ENCODE measurements around the gene RPL15.
A peak's percentile ranks its signal among the peaks of the same experiment; 100 is the strongest.
"Not testable (repeated sequence)": the region's sequence is repeated elsewhere in the genome, so short reads cannot be mapped to it uniquely, and the experiment has no call there.

The RPL15 gene

DNA sequence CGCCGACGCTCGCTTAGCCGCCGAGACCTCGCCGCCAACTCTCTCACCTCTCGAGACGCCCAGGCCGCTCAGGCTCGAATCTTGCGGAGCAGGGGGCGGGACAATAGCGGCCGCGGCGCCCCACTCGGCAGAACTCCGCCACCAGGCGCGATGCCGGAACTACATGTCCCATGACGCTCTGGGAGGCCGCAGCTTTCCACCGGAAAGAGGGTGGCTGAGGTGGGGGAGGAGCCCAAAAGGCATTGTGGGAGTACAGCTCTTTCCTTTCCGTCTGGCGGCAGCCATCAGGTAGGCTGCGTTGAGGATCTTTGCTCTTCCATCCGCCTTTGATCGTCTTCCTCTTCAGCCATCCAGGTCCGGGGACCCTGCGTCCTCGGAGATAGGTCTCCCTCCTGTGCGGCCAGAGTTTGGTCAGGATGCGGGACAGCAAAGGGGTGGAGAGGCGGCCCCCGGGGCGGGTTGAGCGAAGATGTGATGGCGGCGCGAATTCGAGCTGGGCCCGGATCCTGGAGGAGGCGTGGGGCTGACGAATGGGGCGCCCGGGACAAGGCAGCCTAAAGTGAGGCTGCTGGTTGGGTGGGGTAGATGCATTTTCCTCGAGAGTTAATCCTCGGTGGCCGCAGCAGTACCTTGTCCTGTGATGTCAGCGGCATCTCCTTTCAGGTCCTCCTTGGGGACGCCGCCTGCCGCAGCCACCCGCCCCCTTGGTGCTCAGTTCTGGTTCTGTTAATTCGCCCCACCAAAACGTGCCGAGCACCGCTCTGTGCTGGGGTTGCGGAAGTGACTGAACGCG lies at the start of gene RPL15, which contains the start of gene NKIRAS1:
RPL15 (plus strand) TSS at position 247 of the 793 bp plus-strand sequence. CDS start 728 bp downstream, outside the sequence.
NKIRAS1 (minus strand) TSS at position 105 of the 793 bp plus-strand sequence. CDS start 6,086 bp downstream, outside the sequence.
- DNase-seq (ENCODE audit: insufficient read length, low spot score) (peak; percentile 95), FAIRE-seq (peak; percentile 83)

GRCh38 chr3:23867400-23867799 lies 49.5 kb upstream of the RPL15 start:
- FAIRE-seq (no peak), DNase-seq (ENCODE audit: insufficient read length, low spot score) (no peak)

GRCh38 chr3:23867838-23868237 lies 49.1 kb upstream of the RPL15 start:
- no peak for FAIRE-seq

GRCh38 chr3:23869977-23870662 lies 46.8 kb upstream of the RPL15 start:
- FAIRE-seq (no peak), DNase-seq (ENCODE audit: insufficient read length, low spot score) (no peak)

More at GRCh38 chr3:23867838-23868237, 49.1 kb upstream of the RPL15 start:
- DNase-seq (ENCODE audit: insufficient read length, low spot score): no peak

DNA sequence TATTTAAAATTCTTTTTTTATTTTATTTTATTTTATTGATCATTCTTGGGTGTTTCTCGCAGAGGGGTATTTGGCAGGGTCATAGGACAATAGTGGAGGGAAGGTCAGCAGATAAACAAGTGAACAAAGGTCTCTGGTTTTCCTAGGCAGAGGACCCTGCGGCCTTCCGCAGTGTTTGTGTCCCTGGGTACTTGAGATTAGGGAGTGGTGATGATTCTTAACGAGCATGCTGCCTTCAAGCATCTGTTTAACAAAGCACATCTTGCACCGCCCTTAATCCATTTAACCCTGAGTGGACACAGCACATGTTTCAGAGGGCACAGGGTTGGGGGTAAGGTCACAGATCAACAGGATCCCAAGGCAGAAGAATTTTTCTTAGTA lies 46.3 kb upstream of the RPL15 start:
- FAIRE-seq; DNase-seq (ENCODE audit: insufficient read length, low spot score): not testable (repeated sequence)

- not testable (repeated sequence) for FAIRE-seq; DNase-seq (ENCODE audit: insufficient read length, low spot score)
Measured at GRCh38 chr3:23871361-23871760, 45.6 kb upstream of the RPL15 start.

DNA sequence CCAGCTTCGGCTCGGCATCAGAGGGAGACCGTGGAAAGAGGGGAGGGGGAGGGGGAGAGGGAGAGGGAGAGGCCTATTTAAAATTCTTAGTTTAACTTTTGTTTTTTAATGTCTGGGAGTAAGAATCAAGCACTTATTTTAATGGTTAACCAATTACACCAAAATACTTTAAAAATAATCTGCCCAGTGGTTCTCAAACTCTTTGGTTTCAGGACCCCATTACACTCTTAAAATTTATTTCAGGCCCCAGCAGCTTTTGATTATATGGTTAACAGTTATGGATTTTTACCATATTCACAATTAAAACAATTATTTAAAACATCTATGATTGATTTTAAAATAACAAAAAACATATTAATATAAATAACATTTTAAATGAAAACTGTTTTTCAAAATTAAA lies 44.6 kb upstream of the RPL15 start:
- FAIRE-seq: no peak

GRCh38 chr3:23873941-23874340 lies 43.0 kb upstream of the RPL15 start:
- DNase-seq (ENCODE audit: insufficient read length, low spot score) (no peak), FAIRE-seq (no peak)

More for the DNA sequence above, 44.6 kb upstream of the RPL15 start:
- DNase-seq (ENCODE audit: insufficient read length, low spot score): no peak

- FAIRE-seq (no peak), DNase-seq (ENCODE audit: insufficient read length, low spot score) (no peak)
Measured at GRCh38 chr3:23874359-23875112, 42.4 kb upstream of the RPL15 start.

DNA sequence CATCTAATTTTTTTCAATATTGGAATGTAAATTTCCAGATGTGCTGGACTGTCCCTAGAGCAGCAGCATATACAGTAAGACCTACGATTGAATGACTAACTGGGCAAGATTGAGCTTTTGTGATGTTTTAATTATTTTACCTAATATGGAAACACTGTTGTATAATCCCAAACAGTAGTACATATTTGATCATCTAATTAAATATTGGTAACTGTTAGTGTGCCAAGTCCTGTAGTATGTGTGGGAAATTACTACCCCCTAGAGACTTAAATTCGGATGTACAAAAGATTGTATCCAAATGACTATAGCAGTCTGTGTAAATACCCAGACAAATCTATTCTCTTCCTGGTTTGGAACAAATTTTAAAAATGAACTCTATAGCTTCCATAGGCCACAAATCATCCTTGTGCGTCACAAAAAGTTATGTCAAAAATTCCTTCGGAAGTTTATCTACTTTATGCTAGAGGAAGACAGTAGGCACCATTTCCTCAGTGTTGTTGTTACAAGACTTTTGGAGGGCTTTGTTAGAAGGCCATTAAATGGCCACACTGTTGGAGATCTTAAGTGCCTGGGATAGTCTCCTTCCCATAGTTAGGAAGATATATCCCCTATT lies 41.7 kb upstream of the RPL15 start:
- DNase-seq (ENCODE audit: insufficient read length, low spot score) (no peak), FAIRE-seq (no peak)

DNA sequence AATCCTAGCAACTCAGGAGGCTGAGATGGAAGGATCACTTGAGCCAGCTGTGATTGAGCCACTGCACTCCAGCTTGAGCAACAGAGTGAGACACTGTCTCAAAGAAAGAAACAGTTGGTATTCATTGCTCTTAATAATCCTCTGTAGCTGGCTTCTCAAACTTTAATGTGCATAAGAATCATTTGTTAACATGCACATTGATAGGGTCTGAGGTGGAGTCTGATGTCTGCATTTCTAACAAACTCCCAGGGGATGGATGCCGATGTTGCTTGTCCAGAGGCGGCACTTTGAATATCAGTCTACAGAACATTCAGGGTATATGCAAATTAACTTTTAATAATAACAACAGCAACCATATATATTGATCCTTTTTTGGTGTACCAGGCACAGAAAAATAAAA lies 40.0 kb upstream of the RPL15 start:
- FAIRE-seq (no peak), DNase-seq (ENCODE audit: insufficient read length, low spot score) (no peak)

DNA sequence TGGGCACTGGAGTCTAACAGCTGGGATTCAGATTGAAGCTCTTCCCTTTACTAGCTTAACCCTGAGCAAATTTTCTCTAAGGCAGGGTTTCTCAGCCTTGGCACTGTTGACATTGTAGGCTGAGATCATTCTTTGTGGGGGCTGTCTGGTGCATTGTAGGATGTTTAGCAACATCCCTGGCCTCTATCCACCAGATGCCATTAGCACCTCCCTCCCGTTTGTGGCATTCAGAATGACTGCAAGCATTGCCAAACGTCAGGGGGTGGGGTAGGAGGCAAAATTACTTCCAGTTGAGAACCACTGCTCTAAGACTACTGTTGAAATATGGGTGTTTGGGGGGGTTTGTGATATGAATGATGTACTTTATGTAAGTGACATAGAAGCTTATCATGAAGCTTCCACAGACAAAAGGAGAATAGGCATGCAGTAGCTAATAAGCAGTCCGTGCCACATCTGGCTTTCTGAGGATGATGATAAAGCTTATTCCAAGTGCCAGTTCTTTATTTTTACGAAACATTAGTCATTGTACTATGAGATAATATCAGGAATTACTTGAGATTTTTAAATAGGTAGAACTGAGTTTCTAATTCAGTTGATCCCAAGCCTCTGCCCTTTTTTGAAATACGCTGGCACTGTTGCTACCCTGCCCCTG lies 39.5 kb upstream of the RPL15 start:
- DNase-seq (ENCODE audit: insufficient read length, low spot score) (peak; percentile 46), FAIRE-seq (peak; percentile 20)

- no peak for FAIRE-seq
- DNase-seq (ENCODE audit: insufficient read length, low spot score): no peak
Measured at GRCh38 chr3:23879485-23879884, 37.4 kb upstream of the RPL15 start.

DNA sequence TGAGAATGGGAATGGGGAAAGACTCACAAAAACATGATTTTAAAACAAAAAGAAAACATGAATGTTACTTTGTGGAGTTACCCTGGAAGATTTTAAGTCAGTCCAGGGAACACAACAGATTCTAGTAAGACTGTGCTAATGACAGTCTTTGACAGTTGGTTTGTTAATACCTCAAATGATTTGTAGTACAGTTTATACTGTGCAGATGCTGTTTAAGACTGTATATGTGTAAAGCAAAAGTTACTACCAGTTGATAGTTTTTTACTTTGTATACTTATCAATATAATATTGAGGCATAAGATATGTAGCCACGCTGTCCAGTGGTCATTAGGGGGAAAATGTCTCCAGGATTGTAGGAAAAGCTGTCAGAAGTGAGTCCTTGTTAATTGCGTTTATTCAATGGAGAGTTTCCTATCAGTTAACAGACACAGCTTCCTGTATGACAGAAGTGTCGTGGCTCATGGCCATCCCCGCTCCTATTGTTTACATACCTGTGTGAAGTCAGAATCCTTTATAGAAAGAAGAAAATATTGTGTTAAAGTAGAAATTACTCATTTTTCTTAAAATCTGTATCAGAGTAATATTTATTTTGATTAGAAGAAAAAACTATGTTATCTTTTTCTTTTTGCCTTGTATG lies 36.1 kb upstream of the RPL15 start:
- FAIRE-seq (no peak), DNase-seq (ENCODE audit: insufficient read length, low spot score) (no peak)

GRCh38 chr3:23881993-23882392 lies 34.9 kb upstream of the RPL15 start:
- FAIRE-seq; DNase-seq (ENCODE audit: insufficient read length, low spot score): not testable (repeated sequence)

DNA sequence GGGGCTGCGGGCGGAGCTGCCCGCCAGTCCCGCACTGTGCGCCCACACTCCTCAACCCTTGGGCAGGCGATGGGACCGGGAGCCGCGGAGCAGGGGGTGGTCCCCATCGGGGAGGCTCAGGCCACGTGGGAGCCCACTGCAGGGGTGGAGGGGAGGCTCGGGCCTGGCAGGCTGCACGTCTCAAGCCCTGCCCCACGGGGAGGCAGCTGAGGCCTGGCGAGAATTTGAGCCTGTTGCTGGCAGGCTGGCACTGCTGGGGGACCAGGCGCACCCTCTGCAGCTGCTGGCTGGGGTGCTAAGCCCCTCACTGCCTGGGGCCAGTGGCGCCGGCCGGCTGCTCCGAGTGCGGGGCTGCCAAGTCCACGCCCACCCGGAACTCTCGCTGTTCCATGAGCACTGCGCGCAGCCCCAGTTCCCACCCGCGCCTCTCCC lies 34.4 kb upstream of the RPL15 start:
- FAIRE-seq: no peak
- no peak for DNase-seq (ENCODE audit: insufficient read length, low spot score)

DNA sequence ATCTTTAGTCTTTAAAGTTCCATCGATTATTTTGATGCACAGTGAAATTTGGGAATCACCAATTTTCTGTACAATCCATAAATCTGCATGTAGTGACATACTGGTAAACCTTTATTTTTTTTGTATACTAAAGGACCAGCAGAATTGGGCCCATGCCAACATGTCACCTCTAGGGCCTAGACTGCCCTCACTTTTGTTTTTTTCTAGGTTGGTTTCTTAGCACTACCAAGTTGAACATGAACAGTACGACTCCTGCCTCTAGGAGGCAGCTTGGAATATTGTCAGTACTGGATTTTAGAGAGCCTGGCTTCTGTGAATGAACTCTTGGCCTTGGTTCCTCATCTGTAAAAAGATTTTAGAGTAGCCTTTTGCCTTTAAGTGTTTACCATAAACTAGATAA lies 32.5 kb upstream of the RPL15 start:
- FAIRE-seq (no peak), DNase-seq (ENCODE audit: insufficient read length, low spot score) (no peak)

DNA sequence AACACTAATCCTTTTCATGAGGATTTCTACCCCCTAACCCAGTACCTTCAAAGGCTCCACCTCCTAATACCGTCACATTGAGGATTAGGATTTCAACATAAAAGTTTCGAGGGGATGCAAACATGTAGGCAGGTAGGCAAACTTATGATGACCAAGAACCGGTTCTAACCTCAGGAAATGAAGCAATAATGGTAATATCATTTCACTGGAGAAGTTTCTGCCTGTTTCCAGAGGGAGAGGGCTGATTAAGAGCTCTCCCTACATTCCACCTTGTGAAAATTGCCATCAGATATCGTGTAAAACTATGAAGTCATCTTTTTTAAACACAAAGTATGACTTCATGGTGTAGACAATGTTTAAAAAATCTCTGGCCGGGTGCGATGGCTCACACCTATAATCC lies 31.7 kb upstream of the RPL15 start:
- FAIRE-seq: no peak

DNA sequence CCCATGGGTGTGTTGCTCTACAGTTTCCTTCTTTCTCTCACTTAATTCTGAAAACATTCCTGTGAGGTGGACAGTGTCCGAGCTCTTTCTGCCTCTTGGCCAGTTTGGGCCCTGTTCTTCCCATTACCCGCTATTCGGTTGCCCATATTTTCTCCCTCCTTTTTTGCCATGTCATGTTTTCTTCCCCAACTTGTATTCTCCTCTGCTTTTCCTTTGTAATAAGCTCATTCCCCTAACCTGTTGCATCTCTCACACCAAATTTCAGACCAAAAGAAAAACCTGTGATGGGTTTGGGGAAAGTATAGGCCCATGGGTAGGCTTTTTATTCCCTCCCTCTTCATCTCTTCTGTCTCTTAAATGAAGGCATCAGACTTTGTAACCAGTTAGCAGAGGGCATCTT lies 30.6 kb upstream of the RPL15 start:
- FAIRE-seq: no peak
- no peak for DNase-seq (ENCODE audit: insufficient read length, low spot score)

More for the DNA sequence above, 31.7 kb upstream of the RPL15 start:
- DNase-seq (ENCODE audit: insufficient read length, low spot score): no peak
